GM12801 (cell line): ENCODE measurements around the gene LMOD1.

Experiments
- CTCF ChIP-seq: IDR thresholded peaks from one replicate; pipeline ENCODE4 v1.5.1; 2011; ENCODE audit warnings: control low read depth; ENCODE audit not compliant: insufficient read length; ENCODE audit errors: extremely low read depth

LMOD1 gene

DNA sequence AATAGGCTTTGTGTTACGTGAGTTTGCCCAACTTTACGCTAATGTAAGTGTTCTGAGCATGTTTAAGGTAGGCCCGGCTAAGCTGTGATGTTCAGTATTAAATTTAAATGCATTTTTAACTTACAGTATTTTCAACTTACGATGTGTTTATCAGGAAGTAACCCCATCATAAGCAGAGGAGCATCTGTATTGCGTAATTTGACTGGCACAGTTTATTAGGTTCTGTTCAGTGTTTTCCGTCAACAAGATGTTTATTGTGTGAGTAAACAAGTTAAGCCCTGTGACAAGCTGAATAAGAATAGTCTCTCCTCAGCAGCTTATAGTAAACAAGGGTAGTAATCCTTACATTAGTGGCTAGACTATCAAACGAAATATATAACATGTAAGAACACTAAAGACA, 84.9 kb downstream of the LMOD1 start:
- no peak for TF ChIP-seq CTCF

DNA sequence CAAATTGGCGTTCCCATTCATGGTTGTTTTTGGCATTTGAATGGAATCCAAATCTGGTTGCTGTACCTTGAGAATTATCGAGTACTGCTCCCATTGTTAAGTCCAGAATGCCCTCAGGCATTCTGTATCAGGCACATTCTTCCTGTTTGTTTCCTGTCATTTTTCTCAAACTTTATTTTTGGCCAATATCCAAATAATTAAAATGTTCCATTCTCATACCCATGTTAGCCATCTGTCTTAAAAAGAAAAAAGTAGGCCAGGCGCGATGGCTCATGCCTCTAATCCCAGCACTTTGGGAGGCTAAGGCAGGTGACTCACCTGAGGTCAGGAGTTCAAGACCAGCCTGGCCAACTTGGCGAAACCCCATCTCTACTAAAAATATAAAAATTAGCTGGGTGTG, 86.9 kb downstream of the LMOD1 start:
- TF ChIP-seq CTCF = no peak

GRCh38 chr1:201851949-201852348, 94.4 kb downstream of the LMOD1 start:
- TF ChIP-seq CTCF = no peak

DNA sequence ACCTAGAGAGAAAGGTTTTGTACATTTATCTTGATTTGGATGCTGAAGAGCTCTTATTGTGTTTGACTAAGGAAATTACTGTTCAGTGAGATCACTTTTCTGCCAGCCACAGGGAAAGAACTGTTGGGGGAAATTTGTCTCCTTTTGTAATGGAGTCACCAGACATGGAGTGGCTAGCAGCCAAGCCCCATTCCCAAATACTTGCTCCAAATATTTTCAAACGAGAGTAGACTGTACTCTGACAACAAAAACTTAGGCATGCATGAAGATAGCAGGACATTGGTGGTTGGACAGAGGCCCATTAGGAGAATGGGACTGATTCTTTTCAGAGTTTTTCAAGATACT, 96.3 kb downstream of the LMOD1 start:
- TF ChIP-seq CTCF = no peak

DNA sequence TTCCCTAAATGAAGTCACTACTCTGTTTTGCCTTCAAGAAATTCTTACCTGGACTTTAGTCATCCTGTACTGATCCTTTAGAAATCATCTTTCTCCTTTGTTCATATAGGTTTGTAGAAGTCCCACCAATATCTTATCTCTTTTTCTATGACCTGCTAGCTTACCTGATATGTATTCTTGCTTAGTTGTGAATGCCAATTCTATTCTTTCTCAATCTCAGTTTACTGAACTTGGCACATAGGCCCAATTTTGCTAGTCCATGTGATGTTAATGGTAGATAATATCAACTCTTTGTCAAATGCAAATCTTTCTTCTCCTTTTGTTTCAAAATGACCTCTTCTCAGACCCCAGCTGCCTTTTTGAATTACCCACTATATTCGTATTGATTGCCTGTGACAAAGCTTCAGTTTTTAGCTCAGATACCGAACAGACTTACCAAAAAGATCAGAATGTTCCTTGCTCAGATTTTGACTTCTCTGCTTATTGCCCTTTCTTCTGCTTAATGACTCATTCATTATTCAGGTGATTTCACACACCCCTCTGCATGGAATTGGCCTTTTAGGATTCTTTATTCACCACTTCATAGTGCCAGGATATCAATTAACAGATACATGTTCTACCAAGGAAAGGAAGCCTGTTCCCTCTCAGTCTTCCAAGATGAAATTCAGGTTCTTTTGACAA, 96.8 kb downstream of the LMOD1 start:
- no peak for TF ChIP-seq CTCF

GRCh38 chr1:201848230-201848629, 98.1 kb downstream of the LMOD1 start:
- no peak for TF ChIP-seq CTCF

GRCh38 chr1:201847150-201847549, 99.2 kb downstream of the LMOD1 start:
- no peak for TF ChIP-seq CTCF
